Measurements from ENCODE around the gene RNF169.
"Not testable (repeated sequence)": the region's sequence is repeated elsewhere in the genome, so short reads cannot be mapped to it uniquely, and the experiment has no call there.

RNF169 gene

DNA sequence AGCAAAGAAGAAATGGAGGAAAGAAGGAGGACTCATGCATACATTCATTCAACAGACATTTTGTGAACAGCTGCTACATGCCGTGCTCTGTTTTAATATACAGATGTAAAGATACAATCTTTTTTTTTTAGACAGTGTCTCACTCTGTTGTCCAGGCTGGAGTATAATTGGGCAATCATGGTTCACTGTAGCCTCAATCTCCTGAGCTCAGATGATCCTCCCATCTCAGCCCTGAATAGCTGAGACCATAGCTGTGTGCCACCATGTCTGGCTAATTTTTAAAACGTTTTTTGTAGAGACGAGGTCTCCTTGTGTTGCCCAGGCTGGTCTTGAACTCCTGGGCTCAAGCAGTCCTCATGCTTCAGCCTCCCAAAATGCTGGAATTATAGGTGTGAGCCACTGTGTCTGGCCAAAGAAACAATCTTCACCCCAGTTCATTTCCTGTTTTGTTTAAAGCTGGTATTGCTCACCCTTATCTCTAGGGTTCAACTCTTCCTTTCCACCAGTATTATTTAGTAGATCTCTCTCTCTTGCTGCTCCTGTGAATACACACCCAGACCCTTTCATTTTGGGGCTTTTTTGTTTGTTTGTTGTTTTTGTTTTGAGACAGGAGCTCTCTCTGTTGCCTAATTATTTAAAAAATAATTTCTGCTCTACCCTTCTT is 69.8 kb downstream of the RNF169 start:
- TF ChIP-seq, protein P1, sequence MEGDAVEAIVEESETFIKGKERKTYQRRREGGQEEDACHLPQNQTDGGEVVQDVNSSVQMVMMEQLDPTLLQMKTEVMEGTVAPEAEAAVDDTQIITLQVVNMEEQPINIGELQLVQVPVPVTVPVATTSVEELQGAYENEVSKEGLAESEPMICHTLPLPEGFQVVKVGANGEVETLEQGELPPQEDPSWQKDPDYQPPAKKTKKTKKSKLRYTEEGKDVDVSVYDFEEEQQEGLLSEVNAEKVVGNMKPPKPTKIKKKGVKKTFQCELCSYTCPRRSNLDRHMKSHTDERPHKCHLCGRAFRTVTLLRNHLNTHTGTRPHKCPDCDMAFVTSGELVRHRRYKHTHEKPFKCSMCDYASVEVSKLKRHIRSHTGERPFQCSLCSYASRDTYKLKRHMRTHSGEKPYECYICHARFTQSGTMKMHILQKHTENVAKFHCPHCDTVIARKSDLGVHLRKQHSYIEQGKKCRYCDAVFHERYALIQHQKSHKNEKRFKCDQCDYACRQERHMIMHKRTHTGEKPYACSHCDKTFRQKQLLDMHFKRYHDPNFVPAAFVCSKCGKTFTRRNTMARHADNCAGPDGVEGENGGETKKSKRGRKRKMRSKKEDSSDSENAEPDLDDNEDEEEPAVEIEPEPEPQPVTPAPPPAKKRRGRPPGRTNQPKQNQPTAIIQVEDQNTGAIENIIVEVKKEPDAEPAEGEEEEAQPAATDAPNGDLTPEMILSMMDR (IDR thresholded peaks at IDR 0.05; ENCODE audit: low read depth, low read length) = no peak
- peak in 1 of 2 donors; percentile 22 for DNase-seq (ENCODE audit: low read depth in 2 of 2)
- H3K4me3 ChIP-seq (replicated peaks in 1 of 2; ENCODE audit: low read depth in 2 of 2, low read length in 2 of 2) = no peak overlapping the region

DNA sequence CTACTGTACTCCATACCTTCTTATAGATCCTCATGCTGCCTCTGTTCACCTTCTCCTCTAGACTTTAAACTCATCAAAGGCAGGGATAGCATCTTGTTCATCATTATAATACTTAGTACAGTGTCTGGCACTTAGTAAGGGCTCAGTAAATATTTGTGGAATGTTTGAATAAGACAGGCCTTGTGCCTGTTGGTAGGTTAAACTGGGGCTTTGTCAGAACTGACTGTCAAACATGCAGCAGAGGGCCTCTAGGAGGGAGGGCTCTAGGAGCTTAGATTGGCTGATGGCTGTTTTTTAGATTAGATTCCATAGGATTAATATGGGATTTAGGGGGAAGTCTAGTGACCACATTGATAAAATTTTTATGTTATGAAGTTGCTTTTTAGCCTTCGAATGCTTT is 70.8 kb downstream of the RNF169 start:
- no peak overlapping the region for H3K4me3 ChIP-seq (replicated peaks in 1 of 2; ENCODE audit: low read depth in 2 of 2, low read length in 2 of 2)
- DNase-seq (ENCODE audit: low read depth in 2 of 2) = peak; percentile 46 to 50
- TF ChIP-seq, protein P1 (IDR thresholded peaks at IDR 0.05; ENCODE audit: low read depth, low read length) = no peak

DNA sequence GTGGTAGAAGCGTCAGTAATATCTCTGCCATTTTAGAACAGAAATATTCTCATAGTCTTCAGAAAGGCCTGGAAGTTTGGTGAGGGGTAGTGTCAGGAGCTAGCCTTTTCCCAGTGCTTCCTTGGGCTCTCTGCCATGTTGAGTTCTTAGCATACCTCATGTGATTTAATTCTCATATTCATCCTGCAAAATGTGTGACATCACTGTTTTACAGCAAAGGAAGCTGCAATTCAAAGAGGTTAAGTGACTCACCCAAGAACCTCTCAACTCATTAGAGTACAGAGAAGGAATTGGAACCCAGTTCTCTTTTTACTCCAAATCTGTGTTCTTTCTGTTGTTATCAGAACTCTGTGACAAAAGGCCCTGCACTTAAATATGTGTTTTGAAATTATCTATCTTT is 72.1 kb downstream of the RNF169 start:
- TF ChIP-seq, protein P1 (IDR thresholded peaks at IDR 0.05; ENCODE audit: low read depth, low read length) = no peak
- DNase-seq (ENCODE audit: low read depth in 2 of 2) = peak; percentile 94 to 95
- H3K4me3 ChIP-seq (replicated peaks in 1 of 2; ENCODE audit: low read depth in 2 of 2, low read length in 2 of 2) = no peak overlapping the region

DNA sequence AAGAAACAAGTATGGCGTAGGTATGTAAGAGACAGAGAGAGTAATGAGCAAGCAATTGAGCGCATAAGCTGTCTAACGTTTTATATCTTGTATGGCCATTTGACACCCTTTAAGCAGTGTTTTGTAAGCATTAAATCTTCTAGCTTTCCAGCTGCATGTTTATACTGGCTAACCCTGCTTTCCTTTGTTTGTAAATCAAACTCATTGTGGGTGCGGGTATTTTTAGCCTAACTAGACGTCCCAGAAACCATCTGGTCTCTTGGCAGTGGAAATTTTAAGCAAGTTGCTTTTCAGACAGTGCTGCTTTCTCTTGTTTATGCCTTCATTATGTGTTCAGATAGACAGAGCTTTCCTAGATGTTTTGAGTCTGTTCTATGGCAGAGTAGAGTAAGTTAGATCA is 73.5 kb downstream of the RNF169 start:
- DNase-seq (ENCODE audit: low read depth in 2 of 2) = peak; percentile 79 to 80
- H3K4me3 ChIP-seq (replicated peaks in 1 of 2; ENCODE audit: low read depth in 2 of 2, low read length in 2 of 2) = no peak overlapping the region
- TF ChIP-seq, protein P1 (IDR thresholded peaks at IDR 0.05; ENCODE audit: low read depth, low read length) = no peak

DNA sequence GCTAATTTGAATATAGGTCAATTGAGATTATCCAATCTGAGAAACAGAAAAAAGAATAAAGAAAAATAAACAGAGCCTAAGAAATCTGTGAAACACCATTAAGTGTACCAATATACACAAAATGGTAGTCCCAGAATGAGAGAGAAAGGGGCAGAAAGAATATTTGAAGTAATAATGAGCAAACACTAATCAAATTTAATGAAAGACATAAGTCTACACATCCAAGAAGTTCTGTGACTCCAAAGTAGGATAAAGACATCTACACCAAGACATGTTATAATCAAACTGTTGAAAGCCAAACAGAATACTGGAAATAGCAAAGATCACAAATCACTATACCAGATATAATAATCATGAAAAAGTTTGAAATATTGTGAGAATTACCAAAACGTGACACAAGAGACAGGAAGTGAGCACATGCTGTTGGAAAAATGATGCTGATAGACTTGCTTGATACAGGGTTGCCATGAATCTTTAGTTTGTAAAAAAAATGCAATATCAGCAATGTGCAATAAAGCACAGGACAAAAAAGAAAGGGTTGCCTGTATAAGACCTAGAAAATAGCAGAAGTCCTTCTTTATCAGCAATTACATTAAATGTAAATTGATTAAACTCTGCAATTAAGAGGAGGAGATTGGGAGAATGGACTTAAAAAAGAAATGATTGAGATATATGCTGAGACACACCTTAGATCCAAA is 75.8 kb downstream of the RNF169 start:
- TF ChIP-seq, protein P1 (IDR thresholded peaks at IDR 0.05; ENCODE audit: low read depth, low read length) = no peak
- DNase-seq (ENCODE audit: low read depth in 2 of 2) = no peak
- H3K4me3 ChIP-seq (replicated peaks in 1 of 2; ENCODE audit: low read depth in 2 of 2, low read length in 2 of 2) = no peak overlapping the region

DNA sequence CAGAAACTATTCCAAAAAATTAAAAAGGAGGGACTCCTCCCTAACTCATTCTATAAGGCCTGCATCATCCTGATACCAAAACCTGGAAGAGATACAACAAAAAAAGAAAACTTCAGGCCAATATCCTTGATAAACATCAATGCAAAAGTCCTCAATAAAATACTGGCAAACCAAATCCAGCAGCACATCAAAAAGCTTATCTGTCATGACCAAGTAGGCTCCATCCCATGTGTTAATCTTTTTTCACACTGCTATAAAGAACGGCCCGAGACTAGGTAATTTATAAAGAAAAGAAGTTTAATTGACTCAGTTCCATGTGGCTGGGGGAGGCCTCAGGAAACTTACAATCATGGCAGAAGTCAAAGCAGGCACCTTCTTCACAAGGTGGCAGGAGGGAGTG is 76.9 kb downstream of the RNF169 start:
- H3K4me3 ChIP-seq (replicated peaks in 1 of 2; ENCODE audit: low read depth in 2 of 2, low read length in 2 of 2); DNase-seq (ENCODE audit: low read depth in 2 of 2): not testable (repeated sequence)

DNA sequence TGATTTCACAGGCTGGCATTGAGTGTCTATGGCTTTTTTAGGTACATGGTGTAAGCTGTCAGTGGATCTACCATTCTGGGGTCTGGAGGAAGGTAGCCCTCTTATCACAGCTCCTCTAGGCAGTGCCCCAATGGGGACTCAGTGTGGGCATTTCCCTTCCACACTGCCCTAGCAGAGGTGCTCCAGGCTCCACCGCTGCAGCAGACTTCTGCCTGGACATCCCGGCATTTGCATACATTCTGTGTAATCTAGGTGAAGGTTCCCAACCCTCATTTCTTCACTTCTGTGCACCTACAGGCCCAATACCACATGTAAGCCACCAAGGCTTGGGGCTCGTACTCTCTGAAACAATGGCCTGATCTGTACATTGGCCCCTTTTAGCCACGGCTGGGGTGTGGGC is 78.3 kb downstream of the RNF169 start:
- no peak for DNase-seq (ENCODE audit: low read depth in 2 of 2)
- TF ChIP-seq, protein P1 (IDR thresholded peaks at IDR 0.05; ENCODE audit: low read depth, low read length) = no peak
- H3K4me3 ChIP-seq (replicated peaks in 1 of 2; ENCODE audit: low read depth in 2 of 2, low read length in 2 of 2) = no peak overlapping the region

Measured in cardiac fibroblast (primary cell).